WTC11 (cell line): ENCODE measurements around the gene AMY2B. TPM values are rescaled to one million over a fixed set of nuclear protein-coding genes. Genes with fewer than 3 reads are reported as not detected.

Experiments
- ATAC-seq: fragments of 200-7000 bp; cut with Tn5 transposase; 2 replicates; pipeline ENCODE4 v1.10.0; 2021; ENCODE audit warnings: mild to moderate bottlenecking, moderate library complexity
- CTCF ChIA-PET: fragments of 300-600 bp; sonication (Branson Sonifier 250); formaldehyde crosslinking; loops from one replicate; lab custom pipeline; 2021; ENCODE audit warnings: antibody characterized with exemption; lab: Charles Lee
- POLR2A ChIA-PET: fragments of 350-600 bp; sonication (Branson Sonifier 250); formaldehyde crosslinking; loops from one replicate; lab custom pipeline; 2021; ENCODE audit warnings: antibody characterized with exemption; lab: Charles Lee
- DNase-seq: peaks from one replicate; pipeline ENCODE4 v3.0.0; 2021; ENCODE audit warnings: low spot score
- H3K27ac Mint-ChIP-seq: 2 replicates; pipeline ENCODE4 v1.8.0; 2021; ENCODE audit warnings: mixed read lengths
- H3K27me3 Mint-ChIP-seq: 2 replicates; pipeline ENCODE4 v1.8.0; 2021; ENCODE audit warnings: low read depth, mild to moderate bottlenecking, moderate library complexity, mixed read lengths
- H3K36me3 Mint-ChIP-seq: 2 replicates; pipeline ENCODE4 v1.8.0; 2021; ENCODE audit warnings: mixed read lengths
- H3K4me1 Mint-ChIP-seq: 2 replicates; pipeline ENCODE4 v1.8.0; 2022; ENCODE audit warnings: mixed read lengths
- H3K4me3 Mint-ChIP-seq: 2 replicates; pipeline ENCODE4 v1.8.0; 2021; ENCODE audit warnings: mild to moderate bottlenecking, moderate library complexity, mixed read lengths
- H3K9me3 Mint-ChIP-seq: 2 replicates; pipeline ENCODE4 v1.8.0; 2021; ENCODE audit warnings: mixed read lengths
- ARID4B ChIP-seq: sonication (generic); formaldehyde crosslinking; IDR thresholded peaks from 2 replicates; pipeline ENCODE4 v1.8.0; 2023; ENCODE audit warnings: missing genetic modification reagents, mild to moderate bottlenecking, borderline replicate concordance
- ATF3 ChIP-seq: sonication (generic); formaldehyde crosslinking; conservative IDR thresholded peaks from 2 replicates; pipeline ENCODE4 v1.8.1; 2022; ENCODE audit warnings: mild to moderate bottlenecking, missing genetic modification reagents
- CDX4 ChIP-seq: fragments of 250-450 bp; sonication (Bioruptor Pico); IDR thresholded peaks from 2 replicates; pipeline ENCODE4 v1.9.0; 2021; ENCODE audit warnings: moderate library complexity, mild to moderate bottlenecking, inconsistent platforms, borderline replicate concordance
- KAT7 ChIP-seq: sonication (generic); formaldehyde crosslinking; IDR thresholded peaks from 2 replicates; pipeline ENCODE4 v1.8.1; 2023; ENCODE audit warnings: missing genetic modification reagents, mild to moderate bottlenecking, borderline replicate concordance
- MXD4 ChIP-seq: fragments of 250-450 bp; sonication (Bioruptor Pico); IDR thresholded peaks from 2 replicates; pipeline ENCODE4 v1.8.0; 2021; ENCODE audit warnings: mild to moderate bottlenecking, moderate library complexity, borderline replicate concordance
- NFATC4 ChIP-seq: fragments of 250-450 bp; sonication (Bioruptor Pico); IDR thresholded peaks from 2 replicates; pipeline ENCODE4 v1.9.0; 2021; ENCODE audit warnings: mild to moderate bottlenecking
- NR1H2 ChIP-seq: sonication (generic); formaldehyde crosslinking; IDR thresholded peaks from 2 replicates; pipeline ENCODE4 v1.9.0; 2021; ENCODE audit warnings: mild to moderate bottlenecking, moderate library complexity, missing genetic modification reagents
- NR2C2 ChIP-seq: sonication (generic); formaldehyde crosslinking; IDR thresholded peaks from 2 replicates; pipeline ENCODE4 v1.8.0; 2022; ENCODE audit warnings: mild to moderate bottlenecking, missing genetic modification reagents
- OVOL2 ChIP-seq: fragments of 250-450 bp; sonication (Bioruptor Pico); IDR thresholded peaks from 2 replicates; pipeline ENCODE4 v1.9.0; 2021; ENCODE audit warnings: mild to moderate bottlenecking, borderline replicate concordance
- SMAD4 ChIP-seq: sonication (generic); formaldehyde crosslinking; IDR thresholded peaks from 2 replicates; pipeline ENCODE4 v1.8.0; 2022; ENCODE audit warnings: mild to moderate bottlenecking, missing genetic modification reagents
- TEAD1 ChIP-seq: sonication (generic); formaldehyde crosslinking; IDR thresholded peaks from 2 replicates; pipeline ENCODE4 v1.8.0; 2022; ENCODE audit warnings: mild to moderate bottlenecking, missing genetic modification reagents
- ZMAT4 ChIP-seq: fragments of 250-450 bp; sonication (Bioruptor Pico); IDR thresholded peaks from 2 replicates; pipeline ENCODE4 v1.9.0; 2021; ENCODE audit warnings: mild to moderate bottlenecking
- ZNF317 ChIP-seq: sonication (generic); formaldehyde crosslinking; IDR thresholded peaks from 2 replicates; pipeline ENCODE4 v1.8.1; 2023; ENCODE audit warnings: low read depth, mild to moderate bottlenecking, moderate library complexity, missing genetic modification reagents, borderline replicate concordance
- ZNF512 ChIP-seq: sonication (generic); formaldehyde crosslinking; IDR thresholded peaks from 2 replicates; pipeline ENCODE4 v1.8.1; 2022; ENCODE audit warnings: missing genetic modification reagents, borderline replicate concordance
- ZNF671 ChIP-seq: fragments of 250-450 bp; sonication (Bioruptor Pico); IDR thresholded peaks from 2 replicates; pipeline ENCODE4 v1.8.0; 2021; ENCODE audit warnings: mild to moderate bottlenecking
- total RNA-seq: library from RNA; stranded (reverse); gene quantifications from 3 replicates; pipeline ENCODE4 v1.2.3, GENCODE V29; 2021
- TF ChIP-seq, protein P1 (sequence below): sonication (generic); formaldehyde crosslinking; IDR thresholded peaks from 2 replicates; pipeline ENCODE4 v1.8.1; 2022; ENCODE audit warnings: mild to moderate bottlenecking, missing genetic modification reagents, moderate library complexity, borderline replicate concordance

AMY2B gene
- total RNA-seq, 1 experiment from 2014 or later = 2.7 TPM

DNA sequence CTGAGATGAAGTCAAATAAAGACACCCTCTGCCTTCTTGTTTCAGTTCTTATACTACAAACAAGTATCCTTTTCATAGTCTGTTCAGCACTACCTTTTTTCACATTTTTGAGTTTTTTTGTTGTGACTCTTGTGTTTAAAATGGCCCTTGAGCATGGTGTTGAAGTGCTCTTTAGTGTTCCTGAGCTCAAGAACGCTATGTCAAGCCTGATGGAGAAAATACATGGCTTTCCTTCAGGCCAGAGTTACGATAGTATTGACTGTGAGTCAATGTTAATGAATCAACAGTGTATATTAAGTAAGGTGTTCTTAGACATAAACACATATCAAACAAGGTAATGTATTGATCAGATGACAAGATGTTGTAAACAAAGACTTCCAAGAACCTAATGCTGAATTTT is 33.2 kb upstream of the AMY2B start:
- ChIA-PET POLR2A (no interaction called here), CTCF (no interaction called here)
- H3K4me3 Mint-ChIP-seq = no peak overlapping the region
- TF ChIP-seq TEAD1 (CRISPR knock-in tag) (no peak), ATF3 (CRISPR knock-in tag) (no peak), ZNF512 (CRISPR knock-in tag) (no peak)
- H3K4me1 Mint-ChIP-seq = no peaks in the 10 kb centered on the region
- H3K9me3 Mint-ChIP-seq = no peaks in the 10 kb centered on the region
- DNase-seq (no peak), ATAC-seq (no peak)
- peaks cover 44% of the 10 kb centered on the region for H3K36me3 Mint-ChIP-seq
- H3K27ac Mint-ChIP-seq = no peak overlapping the region
- no peaks in the 10 kb centered on the region for H3K27me3 Mint-ChIP-seq

DNA sequence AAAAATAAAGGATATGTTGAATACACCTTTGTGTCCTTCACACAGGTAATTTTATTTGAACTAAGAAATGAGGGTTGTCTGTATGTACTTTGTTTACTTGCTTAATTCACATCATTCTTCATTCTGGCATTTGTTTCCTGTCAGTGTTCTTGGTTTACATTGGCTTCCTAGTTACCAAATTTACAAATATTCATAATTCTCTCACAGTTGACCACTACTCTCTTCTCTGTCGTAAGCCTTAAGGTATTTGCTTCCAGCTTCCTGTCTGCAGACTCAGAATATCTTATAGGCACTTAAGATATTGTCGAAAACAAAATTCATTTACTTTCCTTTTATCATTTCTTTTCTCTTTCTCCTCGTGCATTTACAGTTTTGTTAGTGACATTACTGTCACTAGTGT is 30.0 kb upstream of the AMY2B start:
- H3K4me3 Mint-ChIP-seq = no peak overlapping the region
- H3K4me1 Mint-ChIP-seq = no peaks in the 10 kb centered on the region
- TF ChIP-seq ATF3 (CRISPR knock-in tag) (no peak), ZMAT4 (CRISPR knock-in tag) (no peak), NR1H2 (no peak), NFATC4 (CRISPR knock-in tag) (no peak), KAT7 (CRISPR knock-in tag) (no peak), ARID4B (CRISPR knock-in tag) (no peak), ZNF671 (no peak), SMAD4 (no peak), OVOL2 (no peak), NR2C2 (CRISPR knock-in tag) (no peak), ZNF317 (CRISPR knock-in tag) (no peak), CDX4 (CRISPR knock-in tag) (no peak), MXD4 (CRISPR knock-in tag) (no peak)
- TF ChIP-seq, protein P1, sequence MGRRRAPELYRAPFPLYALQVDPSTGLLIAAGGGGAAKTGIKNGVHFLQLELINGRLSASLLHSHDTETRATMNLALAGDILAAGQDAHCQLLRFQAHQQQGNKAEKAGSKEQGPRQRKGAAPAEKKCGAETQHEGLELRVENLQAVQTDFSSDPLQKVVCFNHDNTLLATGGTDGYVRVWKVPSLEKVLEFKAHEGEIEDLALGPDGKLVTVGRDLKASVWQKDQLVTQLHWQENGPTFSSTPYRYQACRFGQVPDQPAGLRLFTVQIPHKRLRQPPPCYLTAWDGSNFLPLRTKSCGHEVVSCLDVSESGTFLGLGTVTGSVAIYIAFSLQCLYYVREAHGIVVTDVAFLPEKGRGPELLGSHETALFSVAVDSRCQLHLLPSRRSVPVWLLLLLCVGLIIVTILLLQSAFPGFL (CRISPR knock-in tag) = no peak
- ChIA-PET CTCF (no interaction called here), POLR2A (no interaction called here)
- H3K27me3 Mint-ChIP-seq = no peaks in the 10 kb centered on the region
- H3K27ac Mint-ChIP-seq = no peak overlapping the region
- ATAC-seq (no peak), DNase-seq (no peak)
- no peaks in the 10 kb centered on the region for H3K9me3 Mint-ChIP-seq
- H3K36me3 Mint-ChIP-seq = peaks cover 51% of the 10 kb centered on the region
